Measurements from ENCODE around the gene FAM83E. TPM values are rescaled to one million over a fixed set of nuclear protein-coding genes. Genes with fewer than 3 reads are reported as not detected.

The FAM83E gene
- polyA plus RNA-seq, 3 donors: 1.9 to 2.0 (median 1.9) TPM

DNA sequence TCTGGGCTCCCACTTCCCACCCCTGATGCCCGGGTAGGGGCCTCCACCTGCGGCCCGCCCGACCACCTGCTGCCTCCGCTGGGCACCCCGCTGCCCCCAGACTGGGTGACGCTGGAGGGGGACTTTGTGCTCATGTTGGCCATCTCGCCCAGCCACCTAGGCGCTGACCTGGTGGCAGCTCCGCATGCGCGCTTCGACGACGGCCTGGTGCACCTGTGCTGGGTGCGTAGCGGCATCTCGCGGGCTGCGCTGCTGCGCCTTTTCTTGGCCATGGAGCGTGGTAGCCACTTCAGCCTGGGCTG, 14.4 kb upstream of the FAM83E start:
- no peak for DNase-seq

DNA sequence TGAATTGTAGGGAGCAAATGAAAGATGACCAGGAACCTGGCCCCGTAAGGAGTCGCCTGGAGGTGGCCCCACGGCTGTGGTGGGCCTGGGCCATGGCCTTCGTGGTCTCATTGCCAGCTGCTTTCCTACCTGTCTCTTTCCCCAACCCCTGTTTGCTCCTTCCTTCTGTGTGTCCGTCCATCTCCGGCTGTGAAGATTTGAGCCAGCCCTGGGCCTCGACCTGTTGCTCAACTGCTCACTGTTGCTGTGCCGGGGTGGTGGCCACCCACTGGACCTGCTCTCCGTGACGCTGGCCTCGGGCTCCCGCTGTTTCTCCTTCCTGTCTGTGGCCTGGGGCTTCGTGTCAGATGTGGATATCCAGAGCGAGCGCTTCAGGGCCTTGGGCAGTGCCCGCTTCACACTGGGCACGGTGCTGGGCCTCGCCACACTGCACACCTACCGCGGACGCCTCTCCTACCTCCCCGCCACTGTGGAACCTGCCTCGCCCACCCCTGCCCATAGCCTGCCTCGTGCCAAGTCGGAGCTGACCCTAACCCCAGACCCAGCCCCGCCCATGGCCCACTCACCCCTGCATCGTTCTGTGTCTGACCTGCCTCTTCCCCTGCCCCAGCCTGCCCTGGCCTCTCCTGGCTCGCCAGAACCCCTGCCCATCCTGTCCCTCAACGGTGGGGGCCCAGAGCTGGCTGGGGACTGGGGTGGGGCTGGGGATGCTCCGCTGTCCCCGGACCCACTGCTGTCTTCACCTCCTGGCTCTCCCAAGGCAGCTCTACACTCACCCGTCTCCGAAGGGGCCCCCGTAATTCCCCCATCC, 13.8 kb upstream of the FAM83E start:
- no peak for DNase-seq

DNA sequence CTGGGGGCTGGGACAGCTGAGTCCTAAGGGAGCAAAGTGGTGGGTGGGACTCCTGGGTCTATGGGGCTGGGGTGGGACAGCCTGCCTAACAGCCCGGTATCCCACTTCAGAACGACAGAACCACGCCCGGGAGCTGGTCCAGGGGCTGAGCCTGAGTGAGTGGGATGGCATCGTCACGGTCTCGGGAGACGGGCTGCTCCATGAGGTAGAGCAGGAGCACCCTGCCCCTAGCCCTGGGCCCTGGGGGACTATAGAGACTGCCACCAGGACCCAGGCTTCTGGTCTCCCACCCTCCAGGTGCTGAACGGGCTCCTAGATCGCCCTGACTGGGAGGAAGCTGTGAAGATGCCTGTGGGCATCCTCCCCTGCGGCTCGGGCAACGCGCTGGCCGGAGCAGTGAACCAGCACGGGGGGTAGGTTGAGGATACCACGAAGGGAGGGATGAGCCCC, 13.0 kb upstream of the FAM83E start:
- no peak for DNase-seq

DNA sequence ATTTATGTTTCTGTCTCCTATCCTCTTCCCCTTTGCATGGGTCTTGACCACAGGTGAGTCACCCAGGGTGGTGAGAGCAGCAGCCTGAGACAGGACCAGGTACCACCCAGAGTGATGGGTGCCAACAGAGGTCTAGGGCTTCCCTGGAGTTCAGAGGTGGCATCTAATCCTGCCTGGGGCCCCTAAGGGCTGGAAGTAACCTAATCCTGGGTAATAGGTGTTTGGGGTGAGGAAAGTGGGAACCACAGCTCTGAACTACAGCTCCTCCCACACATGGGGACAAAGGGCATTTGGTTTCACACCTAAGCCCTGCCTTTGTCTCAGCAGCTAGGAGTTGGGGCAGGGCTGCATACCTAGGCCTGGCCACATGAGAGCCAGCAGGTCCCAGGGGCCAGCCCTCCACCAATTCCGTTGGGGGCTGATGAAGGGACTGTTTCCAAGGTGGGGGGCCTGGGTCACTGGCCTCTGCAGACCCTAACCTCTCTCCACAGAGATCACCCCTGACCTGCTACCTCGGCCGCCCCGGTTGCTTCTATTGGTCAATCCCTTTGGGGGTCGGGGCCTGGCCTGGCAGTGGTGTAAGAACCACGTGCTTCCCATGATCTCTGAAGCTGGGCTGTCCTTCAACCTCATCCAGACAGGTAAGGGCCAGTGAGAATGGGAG, 12.5 kb upstream of the FAM83E start:
- no peak for DNase-seq

DNA sequence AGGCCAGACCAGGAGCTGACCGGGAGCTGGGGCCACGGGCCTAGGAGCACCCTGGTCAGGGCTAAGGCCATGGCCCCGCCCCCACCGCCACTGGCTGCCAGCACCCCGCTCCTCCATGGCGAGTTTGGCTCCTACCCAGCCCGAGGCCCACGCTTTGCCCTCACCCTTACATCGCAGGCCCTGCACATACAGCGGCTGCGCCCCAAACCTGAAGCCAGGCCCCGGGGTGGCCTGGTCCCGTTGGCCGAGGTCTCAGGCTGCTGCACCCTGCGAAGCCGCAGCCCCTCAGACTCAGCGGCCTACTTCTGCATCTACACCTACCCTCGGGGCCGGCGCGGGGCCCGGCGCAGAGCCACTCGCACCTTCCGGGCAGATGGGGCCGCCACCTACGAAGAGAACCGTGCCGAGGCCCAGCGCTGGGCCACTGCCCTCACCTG, 11.0 kb upstream of the FAM83E start:
- no peak for DNase-seq

DNA sequence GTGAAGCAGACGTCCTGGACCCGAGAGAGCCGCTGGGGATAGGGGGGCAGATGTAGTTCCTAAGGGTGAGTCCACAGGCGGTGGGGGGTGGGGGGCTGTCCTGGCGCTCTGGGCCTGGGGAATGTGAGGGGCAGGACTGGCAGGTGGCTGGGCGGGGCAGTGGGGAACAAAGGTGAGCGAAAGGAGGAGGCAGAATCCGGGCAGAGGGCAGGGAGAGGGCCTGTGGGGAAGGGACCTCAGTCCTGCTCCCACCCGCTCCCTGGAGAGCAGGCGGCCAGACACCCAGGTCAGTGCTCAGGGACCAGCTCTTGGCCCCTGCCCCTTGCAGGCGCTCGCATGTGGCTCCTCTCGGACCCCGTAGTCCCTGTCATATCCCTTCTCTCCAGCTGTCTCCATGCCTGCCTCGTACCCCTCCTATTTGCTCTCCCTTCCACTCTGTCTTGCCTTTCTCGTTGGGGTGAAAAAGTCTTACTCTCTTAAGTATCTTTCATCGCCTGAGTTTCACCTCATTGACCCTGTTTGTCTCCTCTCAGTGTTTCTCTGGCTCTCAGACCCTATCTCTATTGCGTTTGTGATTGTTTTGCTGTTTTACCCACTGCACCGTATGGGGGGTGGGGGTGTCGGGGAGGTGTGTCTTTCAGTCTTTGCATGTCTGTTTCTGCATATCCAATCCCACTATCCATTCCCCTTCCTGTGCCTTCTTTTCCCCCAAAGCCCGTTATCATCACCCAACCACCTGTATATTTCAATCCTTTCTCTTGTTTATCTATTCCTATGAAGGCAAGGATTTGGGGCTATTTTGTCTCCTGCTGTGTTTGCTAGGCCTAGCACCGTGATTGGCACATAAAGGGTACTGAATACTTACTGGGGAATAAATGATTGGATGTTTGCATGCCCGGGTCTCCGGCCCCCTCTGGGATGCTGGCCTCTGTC, 10.2 kb upstream of the FAM83E start:
- no peak for DNase-seq

DNA sequence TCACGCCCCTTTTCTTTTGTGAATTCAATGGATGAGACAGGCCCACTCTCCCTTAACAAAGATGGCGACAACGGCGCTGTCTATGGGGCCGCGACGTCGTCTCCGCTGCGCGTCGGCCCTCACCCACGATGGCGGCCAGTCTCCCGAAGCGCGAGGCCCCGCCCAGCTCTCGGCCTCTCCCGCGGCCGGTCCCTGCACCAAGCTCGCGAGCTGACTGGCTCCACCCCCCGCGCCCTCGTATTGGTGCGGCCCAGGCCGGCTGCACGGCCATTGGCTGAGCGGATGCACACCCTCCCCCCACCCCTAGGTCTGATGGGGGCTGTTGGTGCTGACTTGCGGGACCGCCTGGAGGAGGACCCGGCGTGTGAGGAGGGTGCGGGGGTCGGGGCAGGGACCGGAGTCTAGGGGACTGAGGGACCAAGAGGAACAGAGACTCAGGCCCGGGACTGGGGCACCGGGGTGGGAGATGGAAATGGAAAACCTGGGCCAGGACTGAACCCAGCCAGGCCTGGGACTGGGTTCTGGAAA, 9.3 kb upstream of the FAM83E start:
- DNase-seq: peak; percentile 98

DNA sequence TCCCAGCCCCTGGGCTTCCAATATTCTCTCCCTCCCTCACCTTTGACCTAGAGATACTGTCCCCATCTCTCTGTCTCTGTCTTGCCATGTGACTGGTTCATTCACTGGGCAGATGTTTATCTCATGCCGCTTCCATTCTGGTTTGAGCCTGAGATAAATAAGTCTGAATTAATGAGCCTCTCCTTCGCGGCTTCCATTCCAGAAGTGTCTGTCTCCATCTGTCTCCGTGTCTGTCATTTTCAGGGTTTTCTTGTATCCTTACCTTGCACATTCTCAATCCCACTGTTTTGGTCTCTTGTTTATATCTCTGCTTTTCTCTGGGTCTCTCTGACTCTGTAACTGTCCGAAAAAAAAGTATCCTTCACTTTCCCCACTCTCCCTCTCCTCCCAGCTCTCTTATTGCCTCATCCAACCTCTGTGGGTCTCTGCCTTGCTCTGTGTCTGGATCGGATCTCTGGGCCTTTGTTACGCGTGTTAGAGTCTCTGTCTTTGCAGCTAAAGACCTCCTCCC, 8.7 kb upstream of the FAM83E start:
- DNase-seq: no peak

DNA sequence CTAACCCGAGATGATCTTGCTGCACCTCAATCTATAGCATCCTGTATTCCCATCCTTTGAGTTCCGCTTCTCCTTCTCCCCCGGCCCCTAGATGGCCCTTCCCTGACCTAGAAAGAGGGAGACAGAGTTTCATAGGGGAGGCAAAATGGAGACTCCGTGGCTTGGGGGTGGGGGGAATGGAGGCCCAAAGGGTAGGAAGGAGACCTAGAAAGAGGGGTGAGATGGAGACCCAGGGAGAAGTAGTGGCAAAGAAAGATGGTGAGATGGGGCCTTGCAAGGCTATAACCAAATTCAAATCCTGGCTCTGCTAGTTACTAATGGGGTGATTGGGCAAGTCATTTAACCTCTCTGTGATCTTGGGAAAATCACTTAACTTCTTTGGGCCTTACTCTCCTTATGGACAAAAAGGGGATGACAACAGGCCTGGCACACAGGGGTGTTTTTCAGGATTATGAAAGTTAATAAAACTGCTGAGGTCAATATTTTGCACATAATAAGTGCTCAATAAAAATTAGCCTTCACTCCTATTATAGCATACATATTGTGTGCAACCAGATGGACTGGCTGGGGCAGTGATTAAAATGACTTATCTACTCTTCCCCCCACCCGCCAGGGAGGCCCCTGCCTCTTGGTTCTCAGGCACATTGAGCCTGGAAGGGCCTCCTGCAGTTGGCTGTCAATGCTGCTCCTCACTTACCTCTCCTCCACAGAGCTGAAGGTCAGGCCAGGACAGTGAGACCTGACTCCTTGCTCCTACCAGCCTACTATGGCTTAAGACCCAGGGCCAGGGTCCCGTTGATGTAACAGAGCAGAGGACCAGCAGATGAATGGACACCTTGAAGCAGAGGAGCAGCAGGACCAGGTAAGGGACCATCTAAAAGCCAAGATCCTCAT, 5.1 kb upstream of the FAM83E start:
- DNase-seq: no peak

DNA sequence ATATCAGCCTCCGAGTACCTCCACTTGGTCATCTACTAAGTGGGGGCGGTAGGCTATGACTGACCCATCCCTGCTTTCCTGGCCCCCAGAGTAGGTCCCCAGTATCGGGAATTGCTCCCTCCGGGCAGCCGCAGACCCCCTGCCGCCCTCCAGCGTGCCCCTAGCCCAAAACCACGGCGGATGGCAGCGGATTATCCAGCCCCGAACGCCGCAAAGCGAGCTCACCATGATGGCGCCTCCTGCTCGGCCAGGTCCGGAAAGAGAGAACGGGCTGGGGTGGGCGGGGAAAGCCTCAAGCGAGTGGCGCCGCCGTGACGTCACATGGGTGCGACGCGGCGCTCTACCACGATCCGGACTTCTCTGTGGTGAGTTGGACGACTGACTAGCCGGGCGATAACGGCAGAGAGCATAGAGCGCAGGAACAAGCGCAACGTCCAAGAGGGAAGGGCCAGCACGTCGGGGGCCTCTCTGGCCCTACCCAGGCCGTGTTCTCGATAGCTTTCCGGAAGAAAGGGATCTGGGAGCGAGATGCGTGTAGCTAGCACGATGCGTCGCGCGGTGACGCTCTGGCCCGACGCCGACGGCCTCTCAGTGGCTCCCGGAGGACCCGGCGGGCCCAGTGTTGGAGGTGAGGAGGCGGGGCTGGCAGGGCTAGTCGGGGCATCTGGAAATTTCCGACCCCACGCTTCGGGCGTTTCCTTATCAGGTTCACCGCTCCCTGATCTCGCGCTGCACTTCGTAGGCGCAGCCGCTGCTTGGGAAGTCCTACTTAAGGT, 4.2 kb upstream of the FAM83E start, which contains the start of the genes RPL18 and SPHK2:
RPL18 (minus strand) TSS at position 263 of the 776 bp plus-strand sequence; CDS start at position 228, 35 bp downstream.
SPHK2 (plus strand) TSS at position 591 of the 776 bp plus-strand sequence. CDS start 1,009 bp downstream, outside the sequence.
- DNase-seq: peak; percentile 99

DNA sequence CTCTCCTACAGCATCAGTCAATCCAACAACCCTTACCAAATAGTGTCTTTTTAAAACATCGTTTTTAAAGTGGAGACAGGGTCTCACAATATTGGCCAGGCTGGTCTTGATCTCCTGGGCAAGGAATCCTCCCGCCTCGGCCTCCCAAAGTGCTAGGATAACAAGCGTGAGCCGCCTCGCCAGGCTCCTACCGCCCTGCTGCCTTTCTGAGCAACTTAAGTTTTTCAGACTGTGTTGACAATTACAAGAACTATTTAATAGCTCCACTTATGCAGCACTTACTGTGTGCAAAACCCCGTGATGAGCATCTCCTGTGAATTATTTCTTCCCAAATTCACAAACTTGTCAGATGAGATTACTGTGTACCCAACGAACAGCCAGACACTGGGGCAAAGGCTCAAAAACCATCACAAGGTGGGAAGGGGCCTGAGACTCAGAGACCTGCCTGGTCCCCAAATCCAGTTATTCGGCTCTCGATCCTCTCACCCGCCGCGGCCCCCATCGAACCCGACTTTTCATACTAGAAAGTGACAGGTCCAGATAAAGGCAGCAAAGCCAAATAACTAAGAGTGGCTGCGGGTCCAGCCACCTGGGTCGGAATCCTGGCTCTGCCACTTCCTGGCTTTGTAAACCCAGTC, 3.5 kb upstream of the FAM83E start:
- no peak for DNase-seq

DNA sequence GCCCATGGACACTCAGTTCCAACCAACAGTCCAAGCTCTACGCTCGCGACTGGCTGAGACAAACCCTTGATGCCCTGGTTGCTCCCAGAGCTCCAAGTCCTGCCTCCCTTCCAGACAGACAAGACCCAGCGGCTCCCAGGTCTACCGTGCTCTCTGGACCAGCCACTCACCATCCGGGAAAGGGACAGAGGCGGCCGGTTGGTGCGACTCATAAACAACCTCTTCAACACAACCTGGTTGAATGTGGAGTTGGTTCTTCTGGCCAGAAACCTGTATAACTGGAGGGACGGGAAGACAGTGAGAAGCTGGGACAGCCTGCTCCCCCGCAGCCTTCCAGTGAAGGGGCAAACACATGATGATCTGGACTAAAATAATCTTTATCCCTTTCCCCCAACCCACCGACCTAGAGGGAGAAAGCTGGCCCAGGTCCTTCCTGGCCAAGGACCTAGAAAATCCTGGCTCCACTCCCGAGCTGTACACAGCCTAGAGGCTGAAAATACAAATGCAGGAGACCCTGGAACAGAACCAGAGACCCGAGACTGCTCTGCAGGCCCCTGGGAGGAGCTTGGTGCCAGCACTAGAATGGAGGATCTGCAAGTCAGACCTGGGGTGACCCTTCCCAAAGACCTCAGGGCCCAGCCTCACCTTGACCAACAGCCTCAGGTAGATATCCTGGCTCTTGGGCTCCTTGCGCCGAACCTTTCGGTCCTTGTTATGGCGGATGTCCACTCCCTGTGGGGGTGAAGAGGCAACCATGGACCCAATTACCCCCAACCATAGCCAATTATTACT, 2.5 kb upstream of the FAM83E start:
- DNase-seq: no peak

DNA sequence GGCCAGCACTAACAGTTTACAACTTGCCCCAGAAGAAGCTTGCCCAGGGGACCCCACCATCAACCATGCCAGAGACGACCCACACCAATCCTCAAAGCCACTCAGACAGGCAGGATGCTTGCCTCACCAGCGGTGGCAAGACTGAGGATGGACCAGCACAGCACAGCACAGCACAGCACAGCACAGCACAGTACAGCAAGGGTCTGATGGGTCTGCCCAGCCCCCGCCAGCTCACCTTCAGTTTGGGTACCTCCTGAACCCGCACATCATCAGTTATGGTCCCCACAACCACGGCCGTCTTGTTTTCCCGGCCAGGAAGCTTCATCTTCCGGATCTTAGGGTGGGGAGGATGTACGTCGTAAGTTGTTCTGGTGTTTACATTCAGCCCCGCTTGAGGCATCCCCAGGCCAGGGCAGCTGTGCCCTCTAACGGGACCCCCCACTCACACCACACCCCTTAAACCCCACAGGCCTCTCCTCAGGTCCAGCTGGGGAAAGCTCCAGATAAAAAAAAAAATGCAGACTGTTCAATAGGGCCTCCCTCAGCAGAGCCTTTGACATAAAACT, 1.7 kb upstream of the FAM83E start:
- DNase-seq: no peak

DNA sequence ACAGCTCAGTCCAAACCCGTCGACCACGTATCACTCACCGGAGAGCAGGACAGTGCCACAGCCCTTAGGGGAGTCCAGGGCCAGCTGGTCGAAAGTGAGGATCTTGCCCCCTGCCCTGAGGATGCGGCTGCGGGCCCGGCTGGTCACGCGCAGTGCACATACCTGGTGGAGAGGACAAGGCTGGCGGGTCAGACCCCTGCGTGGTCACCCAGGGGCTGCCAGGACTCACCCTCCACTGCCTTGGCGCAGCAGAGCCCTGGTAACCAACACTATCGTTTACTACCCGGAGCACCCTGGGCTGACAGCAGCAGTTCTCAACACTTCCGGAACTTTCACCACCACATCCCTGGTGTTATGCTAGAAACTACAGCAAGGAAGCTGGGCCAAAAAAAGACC, 1.2 kb upstream of the FAM83E start:
- DNase-seq: no peak

DNA sequence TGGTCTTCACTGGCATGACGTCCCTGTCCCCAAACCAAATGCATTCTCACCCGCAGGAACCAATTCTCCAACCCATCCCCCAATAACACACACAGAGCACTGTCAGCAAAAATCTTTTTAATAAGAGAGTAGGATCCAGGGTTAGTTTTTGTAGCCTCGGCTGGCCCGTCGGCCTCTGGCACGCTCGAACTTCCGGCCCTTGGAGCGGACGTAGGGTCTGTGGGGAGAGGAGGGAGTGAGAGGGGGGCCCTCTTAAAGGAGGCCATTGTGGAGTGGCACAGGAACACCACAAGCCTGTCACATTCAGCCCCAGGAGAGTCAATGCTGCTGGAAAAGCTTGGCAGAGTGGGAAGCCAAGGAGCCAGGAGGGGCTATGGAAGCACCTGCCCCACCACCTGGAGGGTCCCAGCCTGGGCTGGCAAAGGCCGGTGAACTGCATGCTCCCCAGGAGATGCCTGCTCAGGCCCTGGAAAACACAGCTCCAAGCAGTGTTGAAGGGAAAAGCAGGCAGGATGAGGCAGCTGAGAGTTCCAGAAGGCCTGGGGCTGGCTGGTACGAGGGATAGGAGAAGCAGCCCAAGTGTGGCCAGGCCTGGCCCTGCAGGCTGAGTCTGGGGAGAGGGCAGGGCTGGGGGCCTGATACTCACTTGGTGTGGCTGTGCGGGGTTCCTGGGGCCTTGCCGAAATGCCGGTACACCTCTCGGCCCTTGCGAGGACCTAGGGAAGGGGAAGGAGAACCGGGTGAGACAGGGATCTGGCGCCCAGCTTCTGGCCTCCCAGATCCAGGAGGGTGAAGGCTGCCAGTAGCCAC, 560 bp upstream of the FAM83E start:
- no peak for DNase-seq

DNA sequence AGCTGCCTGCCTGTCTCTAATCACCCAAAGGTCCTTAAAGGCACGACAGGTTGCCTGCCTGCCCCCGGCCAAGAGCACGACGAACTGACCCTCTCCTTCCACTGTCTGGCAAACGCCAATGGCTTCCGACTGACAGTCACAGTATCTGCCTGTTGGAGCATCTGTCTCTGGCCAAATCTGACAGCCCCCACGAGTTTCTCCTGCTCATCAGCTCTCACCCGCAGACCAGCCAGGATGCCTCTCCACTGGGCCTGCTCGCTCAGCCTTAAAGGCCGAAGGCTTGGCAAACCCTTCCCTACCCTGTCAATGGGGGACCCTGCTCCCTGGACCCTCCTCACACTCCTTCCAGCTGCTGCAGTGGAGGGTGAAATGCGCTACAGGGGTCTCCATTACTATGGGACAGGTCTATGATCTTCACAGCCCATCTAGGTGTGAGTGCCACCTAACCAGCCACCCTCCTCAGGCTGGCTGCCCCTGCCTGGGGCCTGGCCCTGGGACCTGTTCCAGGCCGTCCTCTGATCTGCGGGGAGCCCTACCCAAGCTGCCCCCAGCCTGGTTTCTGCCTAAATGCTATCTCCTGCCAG, 932 bp downstream of the FAM83E start:
- no peak for DNase-seq

Measured in renal pelvis (tissue), 4 donors.